Endothelial cell of umbilical vein (primary cell): ENCODE measurements around the gene COQ5. TPM values are rescaled to one million over a fixed set of nuclear protein-coding genes. Genes with fewer than 3 reads are reported as not detected.

Experiments
- BruUV-seq: library from RNA; stranded (reverse); fragments of 400-500 nt; replicated peaks from 2 replicates; lab custom pipeline; 2021; lab: Mats Ljungman, UMichigan
- CTCF ChIA-PET: fragments of 300-600, 350-600 bp; sonication (Branson Sonifier 250); formaldehyde crosslinking; loops from one replicate; lab custom pipeline; 2021; ENCODE audit warnings: antibody characterized with exemption, inconsistent platforms; lab: Charles Lee
- POLR2A ChIA-PET: fragments of 300-600, 350-600 bp; sonication (Branson Sonifier 250); formaldehyde crosslinking; loops from one replicate; lab custom pipeline; 2021; ENCODE audit warnings: antibody characterized with exemption, inconsistent platforms; lab: Charles Lee
- DNase-seq: peaks from one replicate; pipeline ENCODE4 v3.0.0-alpha.2; 2011; ENCODE audit warnings: low read depth, low spot score
- FAIRE-seq: peaks from 2 replicates; lab custom pipeline; 2011; peaks lifted over from hg19 to GRCh38; lab: Jason Lieb, UNC
- H2AFZ ChIP-seq: 2 replicates; pipeline ENCODE4 v1.6.0; 2012; ENCODE audit warnings: low read depth, low read length, control low read depth, inconsistent platforms
- H3K27ac ChIP-seq: 2 replicates; pipeline ENCODE4 v1.5.1; 2011; ENCODE audit warnings: low read depth, mild to moderate bottlenecking, control low read depth, low read length, moderate library complexity; ENCODE audit not compliant: insufficient read depth
- H3K27me3 ChIP-seq, 2 experiments: 2 replicates each; pipeline versions ENCODE4 v1.6.0 to v1.6.1; 2011; ENCODE audit warnings: low read length in 2 of 2, mixed read lengths in 1 of 2; ENCODE audit not compliant: control insufficient read depth in 2 of 2, insufficient read depth in 2 of 2
- H3K36me3 ChIP-seq, 2 experiments: 2 replicates in 1 of 2; 3 replicates in 1 of 2; pipeline ENCODE4 v1.5.1; 2011; ENCODE audit warnings: low read length in 2 of 2, mild to moderate bottlenecking in 1 of 2, moderate library complexity in 1 of 2; ENCODE audit not compliant: control insufficient read depth in 2 of 2, insufficient read depth in 2 of 2; ENCODE audit errors: extremely low read depth in 1 of 2
- H3K4me1 ChIP-seq: 3 replicates; pipeline ENCODE4 v1.5.1; 2011; ENCODE audit warnings: mild to moderate bottlenecking, low read length; ENCODE audit not compliant: control insufficient read depth, insufficient read depth; ENCODE audit errors: extremely low read depth
- H3K4me2 ChIP-seq: 2 replicates; pipeline ENCODE4 v1.6.1; 2011; ENCODE audit warnings: low read length, control low read depth, mixed read lengths; ENCODE audit not compliant: insufficient read depth
- H3K4me3 ChIP-seq, 3 experiments: fragments of 200-600 bp in 1 of 3; sonication (generic), shearing (Covaris generic) in 1 of 3; replicated peaks in 1 of 3; 2 replicates each; pipeline ENCODE4 v1.5.1; 2011 to 2016; ENCODE audit warnings: control low read depth in 3 of 3, low read length in 3 of 3, mild to moderate bottlenecking in 2 of 3, inconsistent platforms in 1 of 3, low read depth in 1 of 3, moderate library complexity in 1 of 3; ENCODE audit not compliant: insufficient read depth in 1 of 3
- H3K79me2 ChIP-seq: 2 replicates; pipeline ENCODE4 v1.6.0; 2012; ENCODE audit warnings: low read length, inconsistent platforms; ENCODE audit not compliant: control insufficient read depth, insufficient read depth
- H3K9ac ChIP-seq: replicated peaks from 2 replicates; pipeline ENCODE3; 2011; ENCODE audit warnings: low read length, control low read depth; ENCODE audit not compliant: insufficient read depth; ENCODE audit errors: extremely low read depth
- H3K9me1 ChIP-seq: replicated peaks from 3 replicates; pipeline ENCODE4 v1.6.0; 2011; ENCODE audit warnings: mild to moderate bottlenecking, low read length; ENCODE audit not compliant: control insufficient read depth, insufficient read depth; ENCODE audit errors: extremely low read depth
- H3K9me3 ChIP-seq: replicated peaks from 2 replicates; pipeline ENCODE4 v1.5.1; 2012; ENCODE audit warnings: low read length, inconsistent platforms; ENCODE audit not compliant: control insufficient read depth, insufficient read depth
- H4K20me1 ChIP-seq: replicated peaks from 2 replicates; pipeline ENCODE3; 2011; ENCODE audit warnings: mild to moderate bottlenecking, low read length; ENCODE audit not compliant: control insufficient read depth, insufficient read depth; ENCODE audit errors: extremely low read depth
- EZH2 ChIP-seq: IDR thresholded peaks from 2 replicates; pipeline ENCODE4 v1.6.1; 2012; ENCODE audit warnings: borderline replicate concordance, low read depth, mild to moderate bottlenecking, moderate library complexity, low read length, inconsistent platforms; ENCODE audit not compliant: severe bottlenecking
- FOS ChIP-seq: IDR thresholded peaks from 2 replicates; pipeline ENCODE4 v1.6.1; 2011; ENCODE audit warnings: mild to moderate bottlenecking, low read length, moderate library complexity, borderline replicate concordance; ENCODE audit not compliant: insufficient read depth
- GATA2 ChIP-seq: IDR thresholded peaks from 2 replicates; pipeline ENCODE4 v1.7.0; 2011; ENCODE audit warnings: low read depth, mild to moderate bottlenecking, moderate library complexity, mixed read lengths, low read length; ENCODE audit not compliant: insufficient read length, insufficient read depth
- JUN ChIP-seq: IDR thresholded peaks from 2 replicates; pipeline ENCODE4 v1.6.1; 2011; ENCODE audit warnings: borderline replicate concordance, low read depth; ENCODE audit not compliant: insufficient read length, insufficient read depth
- MAX ChIP-seq: IDR thresholded peaks from 2 replicates; pipeline ENCODE4 v1.6.1; 2011; ENCODE audit not compliant: insufficient read depth, insufficient read length
- MYC ChIP-seq: IDR thresholded peaks from one replicate; pipeline ENCODE4 v1.6.1; 2011; ENCODE audit warnings: mild to moderate bottlenecking, low read depth, low read length
- POLR2A ChIP-seq: IDR thresholded peaks from 2 replicates; pipeline ENCODE4 v1.6.1; 2012; ENCODE audit warnings: low read depth, mild to moderate bottlenecking, control low read depth, low read length
- POLR2AphosphoS5 ChIP-seq: IDR thresholded peaks from 2 replicates; pipeline ENCODE4 v1.6.1; 2012; ENCODE audit warnings: low read depth, mild to moderate bottlenecking, control low read depth, low read length, moderate library complexity; ENCODE audit not compliant: insufficient read depth
- dilution Hi-C: fragments of 300-500 bp; cut with MboI; formaldehyde crosslinking; loops from one replicate; pipeline ENCODE4 v1.15.0; 2019; ENCODE audit warnings: low sequenced_read_pairs; ENCODE audit not compliant: extremely low pct_ligation_motif_present
- intact Hi-C: fragments of 100-400 bp; cut with micrococcal nuclease; formaldehyde crosslinking; loops from one replicate; pipeline ENCODE4 v1.10.0; 2022
- polyA plus RNA-seq, 4 experiments: library from polyadenylated mRNA; depleted of rRNA in 3 of 4; stranded (reverse) in 3 of 4; unstranded in 1 of 4; fragments of >200 nt; gene quantifications; 2 replicates each; pipeline versions ENCODE4 v1.2.1 to v1.2.3, GENCODE V29; 2011 to 2012; ENCODE audit warnings: missing spikeins in 1 of 4
- total RNA-seq: library from RNA; stranded (reverse); gene quantifications from 2 replicates; pipeline ENCODE4 v1.2.3, GENCODE V29; 2021
- TF ChIP-seq, protein P1 (sequence below), 2 donors: IDR thresholded peaks; 1 replicate in 1 of 2; 2 replicates in 1 of 2; pipeline ENCODE4 v1.5.1; 2011; ENCODE audit warnings: low read length in 2 of 2, mild to moderate bottlenecking in 2 of 2, moderate library complexity in 2 of 2, control low read depth in 1 of 2, inconsistent platforms in 1 of 2, low read depth in 1 of 2; ENCODE audit not compliant: insufficient read depth in 1 of 2; ENCODE audit errors: extremely low read depth in 1 of 2

The COQ5 gene
- total and polyA plus RNA-seq, 2 donors (not counting 3 experiments of a cell fraction or from before 2014, with no cell fraction given): 19.7 to 23.7 TPM

GRCh38 chr12:120455302-120455701, 73.7 kb downstream of the COQ5 start:
- H3K9ac ChIP-seq: no peak overlapping the region
- CTCF ChIA-PET: interaction anchor here (0.8 to 1.5 kb wide), 2 partner anchors 8 to 98 kb away, joined by 3 read pairs; no protein-coding TSS in a partner anchor
- peaks cover 5 to 27% of the 10 kb centered on the region in 2 experiments for H3K36me3 ChIP-seq
- H3K27me3 ChIP-seq: no peaks in the 10 kb centered on the region
- no peak for FAIRE-seq
- no peak for DNase-seq
- intact Hi-C loops: no loop called here
- BruUV-seq: no TSS peak
- peaks cover 2% of the 10 kb centered on the region for H3K79me2 ChIP-seq
- no peak overlapping the region for H3K27ac ChIP-seq
- dilution Hi-C loops: no loop called here
- H3K4me3 ChIP-seq: no peak overlapping the region
- POLR2A ChIA-PET: no interaction called here
- H3K9me3 ChIP-seq: no peaks in the 10 kb centered on the region
- TF ChIP-seq JUN (no peak), EZH2 (no peak), MAX (no peak), POLR2A (no peak), MYC (no peak), FOS (no peak), POLR2AphosphoS5 (no peak), GATA2 (no peak)
- TF ChIP-seq, protein P1, sequence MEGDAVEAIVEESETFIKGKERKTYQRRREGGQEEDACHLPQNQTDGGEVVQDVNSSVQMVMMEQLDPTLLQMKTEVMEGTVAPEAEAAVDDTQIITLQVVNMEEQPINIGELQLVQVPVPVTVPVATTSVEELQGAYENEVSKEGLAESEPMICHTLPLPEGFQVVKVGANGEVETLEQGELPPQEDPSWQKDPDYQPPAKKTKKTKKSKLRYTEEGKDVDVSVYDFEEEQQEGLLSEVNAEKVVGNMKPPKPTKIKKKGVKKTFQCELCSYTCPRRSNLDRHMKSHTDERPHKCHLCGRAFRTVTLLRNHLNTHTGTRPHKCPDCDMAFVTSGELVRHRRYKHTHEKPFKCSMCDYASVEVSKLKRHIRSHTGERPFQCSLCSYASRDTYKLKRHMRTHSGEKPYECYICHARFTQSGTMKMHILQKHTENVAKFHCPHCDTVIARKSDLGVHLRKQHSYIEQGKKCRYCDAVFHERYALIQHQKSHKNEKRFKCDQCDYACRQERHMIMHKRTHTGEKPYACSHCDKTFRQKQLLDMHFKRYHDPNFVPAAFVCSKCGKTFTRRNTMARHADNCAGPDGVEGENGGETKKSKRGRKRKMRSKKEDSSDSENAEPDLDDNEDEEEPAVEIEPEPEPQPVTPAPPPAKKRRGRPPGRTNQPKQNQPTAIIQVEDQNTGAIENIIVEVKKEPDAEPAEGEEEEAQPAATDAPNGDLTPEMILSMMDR (IDR thresholded peaks at IDR 0.05; ENCODE audit: extremely low read depth in 1 of 2, insufficient read depth in 1 of 2, low read depth in 1 of 2, low read length in 2 of 2): no peak
- no peaks in the 10 kb centered on the region for H3K4me1 ChIP-seq
- H4K20me1 ChIP-seq: peaks cover 4% of the 10 kb centered on the region
- H3K9me1 ChIP-seq: no peaks in the 10 kb centered on the region
- H3K4me2 ChIP-seq: no peak overlapping the region
- no peak overlapping the region for H2AFZ ChIP-seq
